ENCODE measurements around the gene NAA40.

DNA sequence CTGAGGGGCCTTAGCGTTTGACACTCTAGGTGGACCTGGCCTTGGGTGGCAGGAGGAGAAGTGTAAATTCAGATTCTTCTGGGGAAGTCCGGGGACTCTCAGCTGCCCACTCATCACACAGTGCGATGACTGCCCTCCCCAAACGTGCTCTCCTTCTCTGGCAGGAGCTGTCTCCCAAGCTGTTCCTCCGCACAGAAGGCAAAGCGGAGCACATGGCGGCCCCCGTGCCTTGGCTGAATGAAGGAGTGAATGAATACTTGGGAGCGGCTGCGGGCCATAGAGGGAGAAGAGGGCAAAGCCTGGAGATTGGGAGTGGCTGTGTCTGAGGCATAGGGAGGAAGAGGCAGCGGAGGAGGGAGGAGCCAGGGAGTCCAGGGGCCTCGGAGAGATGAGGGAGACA is 6.9 kb upstream of the NAA40 start:
- TF ChIP-seq CTCF (IDR thresholded peaks at IDR 0.05) (no peak), POLR2A (IDR thresholded peaks at IDR 0.05) (no peak)
